ENCODE results near the gene CDH23. TPM values are rescaled to one million over a fixed set of nuclear protein-coding genes. Genes with fewer than 3 reads are reported as not detected.

Gene CDH23
- total RNA-seq, 6 donors from 2014 or later: 4.7 to 29.3 (median 10.4) TPM

DNA sequence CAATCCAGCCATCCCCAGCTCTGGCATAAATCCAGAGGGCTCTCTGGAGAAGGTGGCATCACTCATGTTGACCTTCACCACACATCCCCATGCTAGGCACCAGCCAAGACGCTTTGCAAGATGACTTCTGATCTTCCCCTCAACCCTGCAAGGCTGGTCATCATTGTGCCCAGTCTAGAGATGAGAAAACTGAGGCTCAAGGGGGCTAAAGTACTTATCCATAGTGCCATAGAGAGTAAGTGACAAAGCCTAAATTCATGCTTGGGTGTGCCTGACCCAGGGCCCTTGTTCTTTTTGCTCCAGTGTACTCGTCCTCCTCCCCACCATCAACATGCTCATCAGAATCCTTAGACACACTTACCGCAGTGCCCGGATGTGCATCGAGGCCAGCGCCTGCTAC is 324.6 kb downstream of the CDH23 start:
- DNase-seq (no peak), ATAC-seq (ENCODE audit: low FRiP score in 2 of 2) (no peak)
- Histone ChIP-seq H3K27me3 (no peaks in the 10 kb centered on the region), H3K4me3 (no peak overlapping the region), H3K4me1 (peaks cover 16 to 34% (median 27%) of the 10 kb centered on the region in 4 donors), H3K36me3 (no peaks in the 10 kb centered on the region), H3K27ac (no peak overlapping the region), H3K9me3 (no peaks in the 10 kb centered on the region)
- TF ChIP-seq POLR2AphosphoS5 (IDR thresholded peaks at IDR 0.05): no peak
- TF ChIP-seq, protein P1, sequence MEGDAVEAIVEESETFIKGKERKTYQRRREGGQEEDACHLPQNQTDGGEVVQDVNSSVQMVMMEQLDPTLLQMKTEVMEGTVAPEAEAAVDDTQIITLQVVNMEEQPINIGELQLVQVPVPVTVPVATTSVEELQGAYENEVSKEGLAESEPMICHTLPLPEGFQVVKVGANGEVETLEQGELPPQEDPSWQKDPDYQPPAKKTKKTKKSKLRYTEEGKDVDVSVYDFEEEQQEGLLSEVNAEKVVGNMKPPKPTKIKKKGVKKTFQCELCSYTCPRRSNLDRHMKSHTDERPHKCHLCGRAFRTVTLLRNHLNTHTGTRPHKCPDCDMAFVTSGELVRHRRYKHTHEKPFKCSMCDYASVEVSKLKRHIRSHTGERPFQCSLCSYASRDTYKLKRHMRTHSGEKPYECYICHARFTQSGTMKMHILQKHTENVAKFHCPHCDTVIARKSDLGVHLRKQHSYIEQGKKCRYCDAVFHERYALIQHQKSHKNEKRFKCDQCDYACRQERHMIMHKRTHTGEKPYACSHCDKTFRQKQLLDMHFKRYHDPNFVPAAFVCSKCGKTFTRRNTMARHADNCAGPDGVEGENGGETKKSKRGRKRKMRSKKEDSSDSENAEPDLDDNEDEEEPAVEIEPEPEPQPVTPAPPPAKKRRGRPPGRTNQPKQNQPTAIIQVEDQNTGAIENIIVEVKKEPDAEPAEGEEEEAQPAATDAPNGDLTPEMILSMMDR (IDR thresholded peaks at IDR 0.05): no peak
- no peak for TF ChIP-seq EP300 (IDR thresholded peaks at IDR 0.05)
- no peak for TF ChIP-seq POLR2A (IDR thresholded peaks at IDR 0.05)
- whole genome bisulfite sequencing, 2 donors: 91 to 98% methylated on average over 6 of the region's 6 CpGs

GRCh38 chr10:71722849-71723248 is 326.1 kb downstream of the CDH23 start:
- Histone ChIP-seq H3K36me3 (no peaks in the 10 kb centered on the region), H3K4me1 (peaks cover 28 to 43% (median 36%) of the 10 kb centered on the region in 4 donors), H3K4me3 (no peak overlapping the region), H3K27ac (no peak overlapping the region), H3K27me3 (no peaks in the 10 kb centered on the region), H3K9me3 (no peaks in the 10 kb centered on the region)
- WGBS, 2 donors: 92 to 100% methylated on average over 1 of the region's 1 CpG
- ATAC-seq (ENCODE audit: low FRiP score in 2 of 2) (no peak), DNase-seq (no peak)
- TF ChIP-seq POLR2AphosphoS5 (IDR thresholded peaks at IDR 0.05) (no peak), EP300 (IDR thresholded peaks at IDR 0.05) (no peak), POLR2A (IDR thresholded peaks at IDR 0.05) (no peak)
- TF ChIP-seq, protein P1 (IDR thresholded peaks at IDR 0.05): no peak

DNA sequence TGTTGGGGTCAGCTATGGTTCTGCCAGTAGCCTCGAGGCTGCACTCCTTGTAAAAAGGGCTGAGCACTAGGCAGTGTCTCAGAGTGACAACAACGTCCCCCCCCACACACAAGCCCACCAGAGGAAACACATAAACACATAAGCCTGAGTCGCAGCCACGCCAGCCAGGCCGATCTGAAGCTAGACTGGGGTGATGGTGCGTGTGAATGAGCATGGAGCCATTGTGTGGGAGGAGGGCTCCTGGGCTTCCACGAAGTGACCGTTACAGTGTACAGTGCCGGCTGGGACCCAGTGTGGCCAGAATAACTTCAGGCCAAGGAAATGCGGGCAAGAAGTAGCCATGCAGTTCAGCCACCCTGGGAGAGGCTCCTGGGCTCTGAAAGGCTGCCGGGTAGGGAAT is 326.6 kb downstream of the CDH23 start:
- Histone ChIP-seq H3K9me3 (no peaks in the 10 kb centered on the region), H3K27ac (no peak overlapping the region), H3K4me1 (peaks cover 33 to 44% (median 39%) of the 10 kb centered on the region in 4 donors), H3K4me3 (no peak overlapping the region), H3K36me3 (no peaks in the 10 kb centered on the region), H3K27me3 (no peaks in the 10 kb centered on the region)
- ATAC-seq (ENCODE audit: low FRiP score in 2 of 2): no peak
- DNase-seq: no peak
- TF ChIP-seq EP300 (IDR thresholded peaks at IDR 0.05): no peak
- 91 to 95% methylated on average over 4 to 11 of the region's 11 CpGs for whole genome bisulfite sequencing, 2 donors

- 95 to 100% methylated on average over 2 to 6 of the region's 6 CpGs for WGBS, 2 donors
- no peaks in the 10 kb centered on the region for H3K9me3 ChIP-seq
- ATAC-seq (ENCODE audit: low FRiP score in 2 of 2) (no peak), DNase-seq (no peak)
- TF ChIP-seq POLR2A (IDR thresholded peaks at IDR 0.05): no peak
- TF ChIP-seq POLR2AphosphoS5 (IDR thresholded peaks at IDR 0.05): no peak
- TF ChIP-seq EP300 (IDR thresholded peaks at IDR 0.05): no peak
- TF ChIP-seq, protein P1 (IDR thresholded peaks at IDR 0.05): no peak
- H3K27ac ChIP-seq: peak overlapping the region in 1 of 4 donors; percentile 91
- H3K4me3 ChIP-seq: no peak overlapping the region
- H3K36me3 ChIP-seq: no peaks in the 10 kb centered on the region
- H3K27me3 ChIP-seq: no peaks in the 10 kb centered on the region
- H3K4me1 ChIP-seq: peaks cover 44 to 48% (median 46%) of the 10 kb centered on the region in 4 donors
These were observed 327.8 kb downstream of the CDH23 start for GRCh38 chr10:71724539-71724938.

GRCh38 chr10:71725249-71725648 is 328.5 kb downstream of the CDH23 start:
- Histone ChIP-seq H3K36me3 (no peaks in the 10 kb centered on the region), H3K27ac (peak overlapping the region in 3 of 4 donors; percentile 86 to 91 (median 87)), H3K9me3 (no peaks in the 10 kb centered on the region), H3K27me3 (no peaks in the 10 kb centered on the region), H3K4me3 (no peak overlapping the region), H3K4me1 (peaks cover 46 to 48% (median 47%) of the 10 kb centered on the region in 4 donors)
- peak in 1 of 2 donors; percentile 61 for DNase-seq
- no peak for ATAC-seq (ENCODE audit: low FRiP score in 2 of 2)
- TF ChIP-seq, protein P1 (IDR thresholded peaks at IDR 0.05): no peak
- TF ChIP-seq POLR2AphosphoS5 (IDR thresholded peaks at IDR 0.05) (no peak), EP300 (IDR thresholded peaks at IDR 0.05) (no peak), POLR2A (IDR thresholded peaks at IDR 0.05) (no peak)
- 89 to 90% methylated on average over 2 to 14 of the region's 14 CpGs for WGBS, 2 donors

All from upper lobe of left lung (tissue), 6 donors.